ENCODE results near the gene RPL10.

RPL10 gene

DNA sequence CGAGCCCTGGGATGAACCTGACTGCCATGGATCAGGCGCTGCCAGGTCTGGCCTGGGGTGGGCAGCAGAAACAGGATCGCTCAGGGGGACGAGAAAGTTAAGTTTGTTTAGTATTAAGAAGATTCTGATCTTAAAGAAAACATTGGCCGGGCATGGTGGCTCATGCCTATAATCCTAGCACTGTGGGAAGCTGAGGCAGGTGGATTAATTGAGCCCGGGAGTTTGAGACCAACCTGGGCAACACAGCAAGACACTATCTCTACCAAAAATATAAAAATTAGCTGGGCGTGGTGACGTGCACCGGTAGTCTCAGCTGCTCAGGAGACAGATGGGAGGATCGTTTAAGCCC, 23.0 kb upstream of the RPL10 start:
- H3K9me2 ChIP-seq (ENCODE audit: low read depth, low read length): no peaks in the 10 kb centered on the region
- TF ChIP-seq EZH2 (IDR thresholded peaks at IDR 0.05; ENCODE audit: borderline replicate concordance, low read length): no peak
- TF ChIP-seq, protein P1, sequence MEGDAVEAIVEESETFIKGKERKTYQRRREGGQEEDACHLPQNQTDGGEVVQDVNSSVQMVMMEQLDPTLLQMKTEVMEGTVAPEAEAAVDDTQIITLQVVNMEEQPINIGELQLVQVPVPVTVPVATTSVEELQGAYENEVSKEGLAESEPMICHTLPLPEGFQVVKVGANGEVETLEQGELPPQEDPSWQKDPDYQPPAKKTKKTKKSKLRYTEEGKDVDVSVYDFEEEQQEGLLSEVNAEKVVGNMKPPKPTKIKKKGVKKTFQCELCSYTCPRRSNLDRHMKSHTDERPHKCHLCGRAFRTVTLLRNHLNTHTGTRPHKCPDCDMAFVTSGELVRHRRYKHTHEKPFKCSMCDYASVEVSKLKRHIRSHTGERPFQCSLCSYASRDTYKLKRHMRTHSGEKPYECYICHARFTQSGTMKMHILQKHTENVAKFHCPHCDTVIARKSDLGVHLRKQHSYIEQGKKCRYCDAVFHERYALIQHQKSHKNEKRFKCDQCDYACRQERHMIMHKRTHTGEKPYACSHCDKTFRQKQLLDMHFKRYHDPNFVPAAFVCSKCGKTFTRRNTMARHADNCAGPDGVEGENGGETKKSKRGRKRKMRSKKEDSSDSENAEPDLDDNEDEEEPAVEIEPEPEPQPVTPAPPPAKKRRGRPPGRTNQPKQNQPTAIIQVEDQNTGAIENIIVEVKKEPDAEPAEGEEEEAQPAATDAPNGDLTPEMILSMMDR (IDR thresholded peaks at IDR 0.05; ENCODE audit: low read length): no peak
- peak overlapping the region; percentile 81 for H3K4me2 ChIP-seq (ENCODE audit: low read length)
- H3K27me3 ChIP-seq (ENCODE audit: insufficient read depth, low read length): no peaks in the 10 kb centered on the region
- H4K20me1 ChIP-seq (ENCODE audit: insufficient read depth, low read length): no peaks in the 10 kb centered on the region
- peak overlapping the region; percentile 50; the same call in 1 of the 2 replicates for H3K9ac ChIP-seq (ENCODE audit: low read length)
- no peaks in the 10 kb centered on the region; the same call in 1 of the 2 replicates for H3K79me2 ChIP-seq (ENCODE audit: insufficient read depth, low read length)
- no peak overlapping the region for H2AFZ ChIP-seq (ENCODE audit: low read length)
- peak overlapping the region; percentile 60 for H3K4me3 ChIP-seq (ENCODE audit: low read depth, low read length, poor library complexity, severe bottlenecking)
- H3K36me3 ChIP-seq (ENCODE audit: insufficient read depth, low read length): no peaks in the 10 kb centered on the region
- peak overlapping the region; percentile 41 for H3K27ac ChIP-seq (ENCODE audit: low read depth, low read length, poor library complexity, severe bottlenecking)
- no peaks in the 10 kb centered on the region for H3K9me3 ChIP-seq (ENCODE audit: low read length)
- peaks cover 51% of the 10 kb centered on the region for H3K4me1 ChIP-seq (ENCODE audit: insufficient read depth, low read length, severe bottlenecking)
- no peaks in the 10 kb centered on the region for H3F3A ChIP-seq (ENCODE audit: insufficient read depth, low read length)

DNA sequence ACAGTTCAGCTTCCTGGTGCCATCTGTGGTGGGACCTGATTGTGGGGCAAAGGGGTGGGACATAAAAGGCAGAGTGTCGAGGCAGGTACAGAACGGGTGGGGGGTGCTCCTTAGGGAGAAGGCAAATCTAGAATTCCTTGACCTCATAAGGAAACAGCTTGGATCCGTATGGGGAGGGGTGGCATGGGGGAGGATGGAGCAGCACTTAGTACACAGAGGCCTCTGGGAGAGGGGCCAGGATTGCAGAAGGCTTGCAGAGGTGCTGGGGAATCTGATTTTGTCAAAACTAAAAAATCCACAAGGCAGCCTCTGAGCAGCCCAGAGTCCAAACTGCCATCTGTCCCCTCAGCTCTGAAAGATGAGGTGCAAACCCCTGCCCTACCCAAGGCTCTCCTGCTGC, 21.4 kb upstream of the RPL10 start:
- TF ChIP-seq, protein P1 (IDR thresholded peaks at IDR 0.05; ENCODE audit: low read length): no peak
- TF ChIP-seq EZH2 (IDR thresholded peaks at IDR 0.05; ENCODE audit: borderline replicate concordance, low read length): no peak
- Histone ChIP-seq H3K36me3 (ENCODE audit: insufficient read depth, low read length) (peaks cover 8% of the 10 kb centered on the region), H3K9me2 (ENCODE audit: low read depth, low read length) (no peaks in the 10 kb centered on the region), H3K9ac (ENCODE audit: low read length) (no peak overlapping the region), H3K4me1 (ENCODE audit: insufficient read depth, low read length, severe bottlenecking) (peaks cover 51% of the 10 kb centered on the region), H3K4me3 (ENCODE audit: low read depth, low read length, poor library complexity, severe bottlenecking) (no peak overlapping the region), H3K27me3 (ENCODE audit: insufficient read depth, low read length) (no peaks in the 10 kb centered on the region), H3F3A (ENCODE audit: insufficient read depth, low read length) (no peaks in the 10 kb centered on the region), H3K9me3 (ENCODE audit: low read length) (no peaks in the 10 kb centered on the region), H3K79me2 (ENCODE audit: insufficient read depth, low read length) (no peaks in the 10 kb centered on the region; the same call in 1 of the 2 replicates), H3K4me2 (ENCODE audit: low read length) (no peak overlapping the region), H2AFZ (ENCODE audit: low read length) (no peak overlapping the region), H4K20me1 (ENCODE audit: insufficient read depth, low read length) (no peaks in the 10 kb centered on the region), H3K27ac (ENCODE audit: low read depth, low read length, poor library complexity, severe bottlenecking) (no peak overlapping the region)

DNA sequence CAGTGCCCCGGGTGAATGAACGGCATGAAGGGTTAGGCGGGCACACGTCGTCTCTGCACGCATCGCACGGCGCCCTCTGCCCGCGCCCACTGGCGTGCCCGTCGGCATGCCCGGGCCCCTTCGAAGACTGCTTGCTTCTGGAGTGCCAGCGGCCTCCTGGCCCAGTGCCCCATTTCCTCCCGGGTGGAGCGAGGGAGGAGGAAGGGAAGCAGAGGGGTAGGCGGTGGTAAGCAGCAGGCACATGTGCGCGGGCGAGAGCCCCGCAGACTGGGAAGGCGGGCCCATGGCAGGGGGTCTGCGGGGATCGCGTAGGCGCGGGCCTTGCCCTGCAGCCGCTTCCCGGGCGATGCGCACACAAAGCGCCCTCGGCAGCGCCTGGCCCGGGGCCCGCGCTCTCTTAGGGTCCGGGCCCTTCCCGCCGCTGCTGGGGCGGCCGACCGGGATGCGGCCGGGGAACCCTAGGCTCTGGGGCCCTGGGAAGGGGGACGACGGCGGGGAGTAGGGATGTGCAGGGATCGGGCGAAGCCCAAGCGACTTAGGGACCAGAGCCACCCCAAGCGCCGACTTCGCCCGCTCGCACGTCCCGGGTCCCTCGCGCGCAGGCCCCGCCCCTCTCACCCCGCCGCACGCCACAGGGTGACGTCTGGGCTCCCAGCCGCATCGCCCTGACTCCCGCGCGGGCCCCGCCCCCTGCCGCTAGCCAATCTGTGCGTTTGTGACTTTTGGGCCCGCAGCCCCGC, 19.9 kb upstream of the RPL10 start:
- Histone ChIP-seq H3K9ac (ENCODE audit: low read length) (peak overlapping the region; percentile 84), H4K20me1 (ENCODE audit: insufficient read depth, low read length) (no peaks in the 10 kb centered on the region), H3K9me3 (ENCODE audit: low read length) (no peaks in the 10 kb centered on the region), H3K4me1 (ENCODE audit: insufficient read depth, low read length, severe bottlenecking) (peaks cover 36% of the 10 kb centered on the region), H3K4me2 (ENCODE audit: low read length) (peak overlapping the region; percentile 84), H3K27me3 (ENCODE audit: insufficient read depth, low read length) (no peaks in the 10 kb centered on the region), H3K9me2 (ENCODE audit: low read depth, low read length) (no peaks in the 10 kb centered on the region), H3K36me3 (ENCODE audit: insufficient read depth, low read length) (peaks cover 8% of the 10 kb centered on the region), H3K79me2 (ENCODE audit: insufficient read depth, low read length) (no peaks in the 10 kb centered on the region; the same call in 1 of the 2 replicates), H3F3A (ENCODE audit: insufficient read depth, low read length) (no peaks in the 10 kb centered on the region), H3K27ac (ENCODE audit: low read depth, low read length, poor library complexity, severe bottlenecking) (peak overlapping the region; percentile 61), H2AFZ (ENCODE audit: low read length) (no peak overlapping the region), H3K4me3 (ENCODE audit: low read depth, low read length, poor library complexity, severe bottlenecking) (peak overlapping the region; percentile 60)
- TF ChIP-seq, protein P1 (IDR thresholded peaks at IDR 0.05; ENCODE audit: low read length): peak; percentile 6; the same call in 1 of the 2 replicates
- TF ChIP-seq EZH2 (IDR thresholded peaks at IDR 0.05; ENCODE audit: borderline replicate concordance, low read length): no peak

Measured in OCI-LY1 (cell line).